PFSK-1 (cell line): ENCODE data around the gene TEX2.

Source experiments
- POLR2AphosphoS5 ChIP-seq: IDR thresholded peaks from 2 replicates; pipeline ENCODE4 v1.6.1; 2012; ENCODE audit warnings: low read depth, mild to moderate bottlenecking, control low read depth, low read length, moderate library complexity
- SIN3A ChIP-seq: IDR thresholded peaks from 2 replicates; pipeline ENCODE4 v1.6.1; 2012; ENCODE audit warnings: mild to moderate bottlenecking, low read length, moderate library complexity, borderline replicate concordance; ENCODE audit not compliant: insufficient read depth
- TAF1 ChIP-seq: IDR thresholded peaks from 2 replicates; pipeline ENCODE4 v1.6.1; 2012; ENCODE audit warnings: low read length, control low read depth, borderline replicate concordance; ENCODE audit not compliant: insufficient read depth
- TF ChIP-seq, protein P1 (sequence below), 2 experiments: IDR thresholded peaks; 2 replicates each; pipeline versions ENCODE4 v1.6.1 to v1.8.0; 2011 to 2012; ENCODE audit warnings: low read depth in 2 of 2, low read length in 2 of 2, control low read depth in 1 of 2, inconsistent platforms in 1 of 2, mild to moderate bottlenecking in 1 of 2, moderate library complexity in 1 of 2; ENCODE audit not compliant: insufficient read depth in 1 of 2

- TF ChIP-seq POLR2AphosphoS5 (no peak), SIN3A (no peak), TAF1 (no peak)
- TF ChIP-seq, protein P1, sequence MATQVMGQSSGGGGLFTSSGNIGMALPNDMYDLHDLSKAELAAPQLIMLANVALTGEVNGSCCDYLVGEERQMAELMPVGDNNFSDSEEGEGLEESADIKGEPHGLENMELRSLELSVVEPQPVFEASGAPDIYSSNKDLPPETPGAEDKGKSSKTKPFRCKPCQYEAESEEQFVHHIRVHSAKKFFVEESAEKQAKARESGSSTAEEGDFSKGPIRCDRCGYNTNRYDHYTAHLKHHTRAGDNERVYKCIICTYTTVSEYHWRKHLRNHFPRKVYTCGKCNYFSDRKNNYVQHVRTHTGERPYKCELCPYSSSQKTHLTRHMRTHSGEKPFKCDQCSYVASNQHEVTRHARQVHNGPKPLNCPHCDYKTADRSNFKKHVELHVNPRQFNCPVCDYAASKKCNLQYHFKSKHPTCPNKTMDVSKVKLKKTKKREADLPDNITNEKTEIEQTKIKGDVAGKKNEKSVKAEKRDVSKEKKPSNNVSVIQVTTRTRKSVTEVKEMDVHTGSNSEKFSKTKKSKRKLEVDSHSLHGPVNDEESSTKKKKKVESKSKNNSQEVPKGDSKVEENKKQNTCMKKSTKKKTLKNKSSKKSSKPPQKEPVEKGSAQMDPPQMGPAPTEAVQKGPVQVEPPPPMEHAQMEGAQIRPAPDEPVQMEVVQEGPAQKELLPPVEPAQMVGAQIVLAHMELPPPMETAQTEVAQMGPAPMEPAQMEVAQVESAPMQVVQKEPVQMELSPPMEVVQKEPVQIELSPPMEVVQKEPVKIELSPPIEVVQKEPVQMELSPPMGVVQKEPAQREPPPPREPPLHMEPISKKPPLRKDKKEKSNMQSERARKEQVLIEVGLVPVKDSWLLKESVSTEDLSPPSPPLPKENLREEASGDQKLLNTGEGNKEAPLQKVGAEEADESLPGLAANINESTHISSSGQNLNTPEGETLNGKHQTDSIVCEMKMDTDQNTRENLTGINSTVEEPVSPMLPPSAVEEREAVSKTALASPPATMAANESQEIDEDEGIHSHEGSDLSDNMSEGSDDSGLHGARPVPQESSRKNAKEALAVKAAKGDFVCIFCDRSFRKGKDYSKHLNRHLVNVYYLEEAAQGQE (IDR thresholded peaks at IDR 0.05; ENCODE audit: insufficient read depth in 1 of 2, low read depth in 2 of 2, low read length in 2 of 2), result no peak
These were observed 12.7 kb downstream of the TEX2 start for GRCh38 chr17:64250233-64250835.
